Keratinocyte (primary cell): ENCODE data around the gene GPAT2.
"Not testable (repeated sequence)": the region's sequence is repeated elsewhere in the genome, so short reads cannot be mapped to it uniquely, and the experiment has no call there.

Source experiments
- EZH2 ChIP-seq: IDR thresholded peaks from one replicate; pipeline ENCODE4 v1.6.1; 2012; ENCODE audit warnings: inconsistent platforms, mild to moderate bottlenecking, low read length, moderate library complexity
- TF ChIP-seq, protein P1 (sequence below), 3 experiments: IDR thresholded peaks in 1 of 3; conservative IDR thresholded peaks in 1 of 3; optimal IDR thresholded peaks in 1 of 3; 2 replicates in 2 of 3; 3 replicates in 1 of 3; pipeline versions ENCODE3 to v1.5.1; 2011; ENCODE audit warnings: low read length in 3 of 3, mild to moderate bottlenecking in 3 of 3, moderate library complexity in 2 of 3, control low read depth in 1 of 3, inconsistent platforms in 1 of 3; ENCODE audit not compliant: insufficient read depth in 2 of 3; ENCODE audit errors: extremely low read depth in 1 of 3

DNA sequence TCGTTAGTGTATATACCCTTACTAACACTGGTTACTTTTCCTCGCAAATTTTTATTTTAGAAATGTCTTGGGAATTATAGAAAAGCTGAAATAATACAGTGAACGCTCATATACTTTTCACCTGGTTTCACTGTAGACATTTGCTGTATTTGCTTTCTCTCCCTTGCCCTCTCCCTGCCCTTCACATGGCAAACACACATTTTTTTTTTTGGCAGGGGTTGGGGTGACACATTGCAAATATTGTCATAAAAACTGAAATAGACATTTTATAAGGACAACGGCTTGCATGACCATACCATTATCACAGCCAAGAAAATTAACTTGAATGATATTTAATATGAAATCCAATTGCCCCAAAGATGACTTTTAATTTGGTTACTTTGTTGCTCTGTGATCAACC lies 18.4 kb downstream of the GPAT2 start:
- TF ChIP-seq, protein P1, sequence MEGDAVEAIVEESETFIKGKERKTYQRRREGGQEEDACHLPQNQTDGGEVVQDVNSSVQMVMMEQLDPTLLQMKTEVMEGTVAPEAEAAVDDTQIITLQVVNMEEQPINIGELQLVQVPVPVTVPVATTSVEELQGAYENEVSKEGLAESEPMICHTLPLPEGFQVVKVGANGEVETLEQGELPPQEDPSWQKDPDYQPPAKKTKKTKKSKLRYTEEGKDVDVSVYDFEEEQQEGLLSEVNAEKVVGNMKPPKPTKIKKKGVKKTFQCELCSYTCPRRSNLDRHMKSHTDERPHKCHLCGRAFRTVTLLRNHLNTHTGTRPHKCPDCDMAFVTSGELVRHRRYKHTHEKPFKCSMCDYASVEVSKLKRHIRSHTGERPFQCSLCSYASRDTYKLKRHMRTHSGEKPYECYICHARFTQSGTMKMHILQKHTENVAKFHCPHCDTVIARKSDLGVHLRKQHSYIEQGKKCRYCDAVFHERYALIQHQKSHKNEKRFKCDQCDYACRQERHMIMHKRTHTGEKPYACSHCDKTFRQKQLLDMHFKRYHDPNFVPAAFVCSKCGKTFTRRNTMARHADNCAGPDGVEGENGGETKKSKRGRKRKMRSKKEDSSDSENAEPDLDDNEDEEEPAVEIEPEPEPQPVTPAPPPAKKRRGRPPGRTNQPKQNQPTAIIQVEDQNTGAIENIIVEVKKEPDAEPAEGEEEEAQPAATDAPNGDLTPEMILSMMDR (optimal IDR thresholded peaks at IDR 0.05 in 1 of 3, IDR thresholded peaks at IDR 0.05 in 1 of 3, conservative IDR thresholded peaks at IDR 0.05 in 1 of 3; ENCODE audit: extremely low read depth in 1 of 3, insufficient read depth in 2 of 3, low read length in 3 of 3) = not testable (repeated sequence)
- not testable (repeated sequence) for TF ChIP-seq EZH2
